ENCODE measurements around the gene BLACAT1. TPM values are rescaled to one million over a fixed set of nuclear protein-coding genes. Genes with fewer than 3 reads are reported as not detected.

The BLACAT1 gene
- total and polyA plus RNA-seq, 2 of the 8 experiments (the other 6 are each of a cell fraction or from before 2014, with no cell fraction given): 3.5 to 10.5 TPM

- no peak for TF ChIP-seq CTCF (IDR thresholded peaks at IDR 0.05; ENCODE audit: control extremely low read depth in 1 of 3, insufficient read depth in 1 of 3, low read depth in 1 of 3, low read length in 3 of 3)
- no peak for TF ChIP-seq PHF8 (conservative IDR thresholded peaks at IDR 0.05; ENCODE audit: low read depth, low read length)
Measured at GRCh38 chr1:205417870-205418635, 37.8 kb downstream of the BLACAT1 start (continued).
